PC-9 (cell line): Measurements from ENCODE around the gene GMPS. TPM values are rescaled to one million over a fixed set of nuclear protein-coding genes. Genes with fewer than 3 reads are reported as not detected.
"Not testable (repeated sequence)": the region's sequence is repeated elsewhere in the genome, so short reads cannot be mapped to it uniquely, and the experiment has no call there.

Experiments
- BruUV-seq: library from RNA; stranded (reverse); fragments of 400-500 nt; replicated peaks from 2 replicates; lab custom pipeline; 2021; lab: Mats Ljungman, UMichigan
- CTCF ChIA-PET: fragments of 300-600 bp; sonication (Branson Sonifier 250); formaldehyde crosslinking; loops from one replicate; lab custom pipeline; 2022; ENCODE audit warnings: antibody characterized with exemption; lab: Charles Lee
- POLR2A ChIA-PET: fragments of 300-600 bp; sonication (Branson Sonifier 250); formaldehyde crosslinking; loops from one replicate; lab custom pipeline; 2022; ENCODE audit warnings: antibody characterized with exemption; ENCODE audit not compliant: unreplicated experiment; lab: Charles Lee
- DNase-seq, 2 experiments: peaks; one replicate each; pipeline versions ENCODE4 v3.0.0 to v3.0.0-alpha.2; 2015 to 2022; ENCODE audit warnings: mixed read lengths in 1 of 2
- H2AFZ ChIP-seq: fragments of 200-600 bp; sonication (generic); 2 replicates; pipeline ENCODE4 v1.8.1; 2017; ENCODE audit warnings: antibody characterized with exemption
- H3F3A ChIP-seq: fragments of 200-600 bp; sonication (generic); 2 replicates; pipeline ENCODE4 v1.8.1; 2017; ENCODE audit warnings: antibody characterized with exemption, mild to moderate bottlenecking, low read depth; ENCODE audit not compliant: insufficient read depth
- H3K27ac ChIP-seq: fragments of 200-600 bp; sonication (generic); 2 replicates; pipeline ENCODE4 v1.6.1; 2016; ENCODE audit warnings: mixed run types
- H3K27me3 ChIP-seq: fragments of 200-600 bp; sonication (generic); 2 replicates; pipeline ENCODE4 v1.6.1; 2016; ENCODE audit warnings: low read depth, mixed run types; ENCODE audit not compliant: insufficient read depth
- H3K36me3 ChIP-seq: fragments of 200-600 bp; sonication (generic); 2 replicates; pipeline ENCODE4 v1.6.1; 2016; ENCODE audit warnings: low read depth, mixed run types
- H3K4me1 ChIP-seq: fragments of 200-600 bp; sonication (generic); replicated peaks from 2 replicates; pipeline ENCODE4 v1.6.1; 2016; ENCODE audit warnings: mixed run types; ENCODE audit not compliant: insufficient read depth
- H3K4me2 ChIP-seq: fragments of 200-600 bp; sonication (generic); 2 replicates; pipeline ENCODE4 v1.6.1; 2017; ENCODE audit warnings: mixed run types
- H3K4me3 ChIP-seq: fragments of 200-600 bp; sonication (generic); 2 replicates; pipeline ENCODE4 v1.6.1; 2016; ENCODE audit warnings: mixed run types
- H3K79me2 ChIP-seq: fragments of 200-600 bp; sonication (generic); 2 replicates; pipeline ENCODE4 v1.6.1; 2017; ENCODE audit warnings: low read depth, mixed run types
- H3K9me2 ChIP-seq: fragments of 200-600 bp; sonication (generic); 2 replicates; pipeline ENCODE4 v1.8.1; 2017; ENCODE audit warnings: mild to moderate bottlenecking; ENCODE audit not compliant: insufficient read depth
- H3K9me3 ChIP-seq: fragments of 200-600 bp; sonication (generic); 2 replicates; pipeline ENCODE4 v1.8.1; 2016; ENCODE audit warnings: low read depth; ENCODE audit not compliant: insufficient read depth
- H4K20me1 ChIP-seq: fragments of 200-600 bp; sonication (generic); 2 replicates; pipeline ENCODE4 v1.8.1; 2017; ENCODE audit not compliant: insufficient read depth
- CTCF ChIP-seq: fragments of 200-600 bp; sonication (generic); conservative IDR thresholded peaks from 2 replicates; pipeline ENCODE4 v1.6.1; 2017; ENCODE audit warnings: mixed run types, antibody characterized with exemption, mild to moderate bottlenecking, moderate library complexity
- EZH2 ChIP-seq: fragments of 200-600 bp; sonication (generic); IDR thresholded peaks from 2 replicates; pipeline ENCODE4 v1.8.0; 2017; ENCODE audit warnings: antibody characterized with exemption, low read depth
- intact Hi-C: fragments of 100-400 bp; cut with micrococcal nuclease; formaldehyde crosslinking; loops from one replicate; pipeline ENCODE4 v1.10.0; 2022; ENCODE audit not compliant: unreplicated experiment
- total RNA-seq: library from RNA; stranded (reverse); gene quantifications from 2 replicates; pipeline ENCODE4 v1.2.3, GENCODE V29; 2021

Gene GMPS
- total RNA-seq, 1 experiment from 2014 or later, result 139 TPM

- peak; percentile 99 for DNase-seq
- intact Hi-C loops, result loop anchor here (1.0 to 10.0 kb wide), 4 partner anchors 16 to 460 kb away; partner anchors contain the start of genes C3orf33, GMPS and PLCH1
- Histone ChIP-seq H3F3A (peaks cover 19% of the 10 kb centered on the region; the same call in 1 of the 2 replicates), H3K4me1 (peaks cover 33% of the 10 kb centered on the region), H3K36me3 (peaks cover 8% of the 10 kb centered on the region; the same call in 1 of the 2 replicates), H3K9me3 (no peaks in the 10 kb centered on the region), H2AFZ (peak within 1 kb of the TSS; percentile 91), H3K4me2 (peak within 1 kb of the TSS; percentile 95), H4K20me1 (peaks cover 20% of the 10 kb centered on the region), H3K4me3 (peak within 1 kb of the TSS; percentile 84), H3K79me2 (peaks cover 59% of the 10 kb centered on the region), H3K27me3 (no peaks in the 10 kb centered on the region), H3K9me2 (no peaks in the 10 kb centered on the region), H3K27ac (peak within 1 kb of the TSS; percentile 99)
- TF ChIP-seq CTCF (no peak), EZH2 (no peak)
- ChIA-PET CTCF (interaction anchor here (2.4 kb wide), 1 partner anchor 48 kb away, joined by 9 read pairs; the partner anchor contains the start of gene C3orf33), POLR2A (interaction anchor here (0.6 kb wide), 1 partner anchor 8 kb away, joined by 9 read pairs; no protein-coding TSS in a partner anchor)
- no TSS peak for BruUV-seq
Measured at GRCh38 chr3:155854141-155854940, 16.1 kb upstream of the GMPS start, which contains the start of gene SLC33A1. Gene SLC33A1 (minus strand): TSS chr3:155854427. CDS start chr3:155853997, 430 bp downstream.

GRCh38 chr3:155859859-155860258 lies 10.6 kb upstream of the GMPS start:
- BruUV-seq, result no TSS peak
- H3K4me3 ChIP-seq, result no peak overlapping the region
- peaks cover 6% of the 10 kb centered on the region; the same call in 1 of the 2 replicates for H3K9me3 ChIP-seq
- no peaks in the 10 kb centered on the region for H4K20me1 ChIP-seq
- no peaks in the 10 kb centered on the region for H3K9me2 ChIP-seq
- no peaks in the 10 kb centered on the region for H3K27me3 ChIP-seq
- no peak overlapping the region for H3K27ac ChIP-seq
- 0 out of 2 replicates have a peak overlapping the region, but pooled peaks have one; percentile 7 for H3K4me2 ChIP-seq
- H3K36me3 ChIP-seq, result no peaks in the 10 kb centered on the region
- peaks cover 5% of the 10 kb centered on the region for H3K4me1 ChIP-seq
- H2AFZ ChIP-seq, result no peak overlapping the region
- POLR2A ChIA-PET, result no interaction called here
- H3K79me2 ChIP-seq, result 0 out of 2 replicates have a peak, but pooled peaks cover 12% of the 10 kb centered on the region
- intact Hi-C loops, result loop anchor here (10.0 kb wide), 1 partner anchor 465 kb away; no protein-coding TSS in a partner anchor
- DNase-seq, result no peak
- TF ChIP-seq CTCF (peak; percentile 45; the same call in 1 of the 2 replicates), EZH2 (no peak)
- peaks cover 10% of the 10 kb centered on the region; the same call in 1 of the 2 replicates for H3F3A ChIP-seq
- CTCF ChIA-PET, result no interaction called here

- H3K4me1 ChIP-seq, H4K20me1 ChIP-seq, BruUV-seq: not testable (repeated sequence)
Measured at GRCh38 chr3:155860424-155860823, 10.0 kb upstream of the GMPS start.

More at GRCh38 chr3:155860424-155860823, 10.0 kb upstream of the GMPS start:
- DNase-seq, H3K4me2 ChIP-seq, H3K9me3 ChIP-seq, POLR2A ChIA-PET, H3K4me3 ChIP-seq, H3K9me2 ChIP-seq, H3K36me3 ChIP-seq, CTCF ChIA-PET, H3K79me2 ChIP-seq, H2AFZ ChIP-seq, H3K27me3 ChIP-seq, H3K27ac ChIP-seq, intact Hi-C loops, H3F3A ChIP-seq: not testable (repeated sequence)
